Fibroblast of the aortic adventitia (primary cell): ENCODE results near the gene PRMT7. TPM values are rescaled to one million over a fixed set of nuclear protein-coding genes. Genes with fewer than 3 reads are reported as not detected.
"Not testable (repeated sequence)": the region's sequence is repeated elsewhere in the genome, so short reads cannot be mapped to it uniquely, and the experiment has no call there.

Experiments
- DNase-seq: peaks from one replicate; pipeline ENCODE4 v3.0.0-alpha.2; 2010; ENCODE audit warnings: low read depth
- H3K4me3 ChIP-seq: 2 replicates; pipeline ENCODE4 v1.5.1; 2011; ENCODE audit warnings: low read depth, mild to moderate bottlenecking, control low read depth, low read length, moderate library complexity
- total RNA-seq: library from RNA; depleted of rRNA; stranded (reverse); fragments of >200 nt; gene quantifications from 2 replicates; pipeline ENCODE4 v1.2.3, GENCODE V29; 2012; ENCODE audit warnings: low replicate concordance
- TF ChIP-seq, protein P1 (sequence below): IDR thresholded peaks from 2 replicates; pipeline ENCODE4 v1.5.1; 2011; ENCODE audit warnings: mild to moderate bottlenecking, low read length, control low read depth, inconsistent platforms; ENCODE audit not compliant: insufficient read depth

The PRMT7 gene
- total RNA-seq, 1 donor, result 42.1 TPM

DNA sequence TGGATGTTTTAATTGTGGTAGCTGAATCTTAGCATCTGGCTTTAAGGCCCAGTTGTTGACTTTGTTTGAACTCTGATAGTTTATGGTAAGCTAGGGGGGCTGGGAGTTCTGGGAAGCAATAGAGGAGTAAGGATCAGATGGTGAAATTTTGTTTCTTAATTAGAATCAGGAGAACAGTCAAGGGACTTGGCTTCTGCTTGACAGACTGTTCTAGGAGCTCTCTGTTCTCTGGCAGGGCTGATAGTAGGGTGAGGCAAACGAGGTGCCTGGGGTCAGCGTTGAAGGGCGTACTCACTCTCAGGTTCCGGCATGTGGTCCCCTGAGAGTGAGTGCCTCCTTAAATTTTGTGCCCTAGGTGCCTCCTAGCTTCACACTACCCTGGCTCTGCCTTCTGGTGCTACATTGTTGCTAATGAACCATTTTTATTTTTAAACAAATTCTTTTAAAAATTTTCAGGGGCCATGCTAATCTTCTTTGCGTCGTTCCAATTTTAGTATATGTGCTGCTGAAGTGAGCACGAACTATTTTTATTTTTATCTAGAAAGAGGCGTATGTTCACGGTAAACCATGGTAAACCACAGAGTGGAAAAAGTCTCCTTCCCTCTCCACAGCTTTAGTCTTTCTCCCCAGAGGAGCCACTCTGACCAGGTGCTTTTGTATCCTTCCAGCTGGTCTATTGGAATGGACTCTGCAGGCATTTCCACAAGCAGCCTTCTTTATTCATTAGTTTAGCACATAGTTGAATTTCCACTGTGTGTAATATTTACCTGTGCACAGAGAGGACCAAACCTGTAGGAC, 26.8 kb upstream of the PRMT7 start:
- no peak for DNase-seq
- TF ChIP-seq, protein P1, sequence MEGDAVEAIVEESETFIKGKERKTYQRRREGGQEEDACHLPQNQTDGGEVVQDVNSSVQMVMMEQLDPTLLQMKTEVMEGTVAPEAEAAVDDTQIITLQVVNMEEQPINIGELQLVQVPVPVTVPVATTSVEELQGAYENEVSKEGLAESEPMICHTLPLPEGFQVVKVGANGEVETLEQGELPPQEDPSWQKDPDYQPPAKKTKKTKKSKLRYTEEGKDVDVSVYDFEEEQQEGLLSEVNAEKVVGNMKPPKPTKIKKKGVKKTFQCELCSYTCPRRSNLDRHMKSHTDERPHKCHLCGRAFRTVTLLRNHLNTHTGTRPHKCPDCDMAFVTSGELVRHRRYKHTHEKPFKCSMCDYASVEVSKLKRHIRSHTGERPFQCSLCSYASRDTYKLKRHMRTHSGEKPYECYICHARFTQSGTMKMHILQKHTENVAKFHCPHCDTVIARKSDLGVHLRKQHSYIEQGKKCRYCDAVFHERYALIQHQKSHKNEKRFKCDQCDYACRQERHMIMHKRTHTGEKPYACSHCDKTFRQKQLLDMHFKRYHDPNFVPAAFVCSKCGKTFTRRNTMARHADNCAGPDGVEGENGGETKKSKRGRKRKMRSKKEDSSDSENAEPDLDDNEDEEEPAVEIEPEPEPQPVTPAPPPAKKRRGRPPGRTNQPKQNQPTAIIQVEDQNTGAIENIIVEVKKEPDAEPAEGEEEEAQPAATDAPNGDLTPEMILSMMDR, result no peak
- H3K4me3 ChIP-seq, result no peak overlapping the region

DNA sequence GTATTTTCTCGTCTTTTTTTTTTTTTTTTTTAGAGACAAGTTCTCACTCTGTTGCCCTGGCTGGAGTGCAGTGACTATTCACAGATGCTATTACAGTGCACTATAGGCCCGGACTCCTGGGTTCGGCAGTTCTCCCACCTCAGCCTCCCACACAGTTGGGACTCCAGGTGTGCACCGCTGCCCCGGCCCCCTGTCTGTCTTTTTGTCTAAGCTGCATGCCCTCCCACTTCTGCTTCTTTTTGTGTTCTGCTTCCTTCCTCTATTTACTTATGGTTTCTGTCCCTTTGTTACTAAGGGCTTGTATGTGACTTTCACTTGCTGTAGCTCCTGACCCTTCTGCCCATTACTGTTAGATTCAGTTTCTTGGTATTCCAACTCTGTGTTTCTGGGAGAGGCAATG, 26.0 kb upstream of the PRMT7 start:
- no peak overlapping the region for H3K4me3 ChIP-seq
- TF ChIP-seq, protein P1, result no peak
- DNase-seq, result no peak

- DNase-seq, result no peak
- TF ChIP-seq, protein P1, result no peak
Observed at GRCh38 chr16:68285683-68286082, 25.1 kb upstream of the PRMT7 start.

DNA sequence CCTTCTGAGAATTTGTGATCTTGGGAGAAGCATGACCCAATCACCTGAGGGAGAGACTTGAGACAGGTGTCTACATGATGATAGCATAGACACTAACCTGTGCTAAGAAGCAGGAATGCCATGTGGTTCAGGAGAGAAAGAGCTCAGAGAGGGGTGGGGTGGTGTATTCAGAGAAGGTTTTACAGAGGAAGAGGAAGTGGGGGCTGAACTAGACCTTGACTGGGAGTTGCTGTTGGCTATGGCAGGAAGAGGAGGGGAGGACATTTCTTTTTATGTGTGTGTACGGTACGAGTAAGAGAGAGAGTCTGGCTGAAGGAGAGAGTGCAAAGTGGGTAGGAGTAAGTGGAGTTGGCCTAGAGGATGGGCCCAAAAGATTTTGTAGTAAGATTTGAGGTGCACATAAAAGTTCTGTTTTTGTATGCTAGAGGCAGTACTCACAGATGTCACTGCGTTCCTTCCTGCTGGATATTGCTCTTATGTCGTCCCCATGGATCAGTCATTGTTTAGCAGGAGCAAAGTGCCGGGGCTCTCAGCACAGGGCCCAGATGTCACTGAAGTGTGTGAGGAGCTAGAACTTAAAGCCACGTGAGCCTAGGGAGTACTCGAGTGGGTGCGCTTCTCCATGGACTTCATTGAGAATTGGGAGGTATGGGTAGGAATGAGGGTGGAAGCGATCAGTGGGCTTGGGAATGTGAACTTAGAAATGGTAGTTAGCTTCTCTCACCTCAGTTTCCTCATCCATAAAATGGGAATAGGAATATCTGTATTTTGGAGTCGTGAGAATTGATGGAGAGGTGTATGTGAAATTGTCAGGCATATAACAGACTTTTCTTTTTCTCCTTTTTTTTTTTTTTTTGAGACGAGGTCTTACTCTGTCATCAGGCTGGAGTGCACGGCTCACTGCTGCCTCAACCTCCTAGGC, 24.4 kb upstream of the PRMT7 start:
- H3K4me3 ChIP-seq, result no peak overlapping the region
- DNase-seq, result no peak
- TF ChIP-seq, protein P1, result no peak

More at GRCh38 chr16:68285683-68286082, 25.1 kb upstream of the PRMT7 start:
- no peak overlapping the region for H3K4me3 ChIP-seq

- DNase-seq, result peak; percentile 90
- TF ChIP-seq, protein P1, result peak; percentile 21
- no peak overlapping the region for H3K4me3 ChIP-seq
Observed at GRCh38 chr16:68287276-68288251, 23.3 kb upstream of the PRMT7 start.

GRCh38 chr16:68288252-68288650, 22.6 kb upstream of the PRMT7 start:
- H3K4me3 ChIP-seq, result no peak overlapping the region
- TF ChIP-seq, protein P1, result no peak
- no peak for DNase-seq

DNA sequence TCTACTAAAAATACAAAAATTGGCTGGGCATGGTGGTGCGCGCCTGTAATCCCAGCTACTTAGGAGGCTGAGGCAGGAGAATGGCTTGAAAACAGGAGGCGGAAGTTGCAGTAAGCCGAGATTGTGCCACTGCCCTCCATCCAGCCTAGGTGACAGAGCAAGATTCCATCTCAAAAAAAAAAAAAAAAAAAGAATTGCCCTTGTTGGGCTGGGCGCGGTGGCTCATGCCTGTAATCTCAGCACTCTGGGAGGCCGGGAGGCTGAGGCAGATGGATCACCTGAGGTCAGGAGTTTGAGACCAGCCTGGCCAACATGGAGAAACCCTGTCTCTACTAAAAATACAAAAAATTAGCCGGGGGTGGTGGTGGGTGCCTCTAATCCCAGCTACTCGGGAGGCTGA, 22.0 kb upstream of the PRMT7 start:
- DNase-seq, H3K4me3 ChIP-seq: not testable (repeated sequence)
